T-helper 2 cell treated with Interferon-gamma antibody and Interleukin-4, amounts not matched to agents 5 μg/mL and 100 μg/mL, for 36 hours (primary cell): Measurements from ENCODE around the gene GJC2.

Source experiments
- DNase-seq: peaks from one replicate; pipeline ENCODE4 v3.0.0; 2021; ENCODE audit warnings: low spot score
- H3K27ac Mint-ChIP-seq: one replicate; pipeline ENCODE4 v1.8.0; 2021; ENCODE audit warnings: mild to moderate bottlenecking, mixed read lengths
- H3K27me3 Mint-ChIP-seq: one replicate; pipeline ENCODE4 v1.8.0; 2021; ENCODE audit warnings: low read depth, mixed read lengths
- H3K36me3 Mint-ChIP-seq: one replicate; pipeline ENCODE4 v1.8.0; 2021; ENCODE audit warnings: low read depth, mixed read lengths
- H3K4me1 Mint-ChIP-seq: one replicate; pipeline ENCODE4 v1.8.0; 2021; ENCODE audit warnings: low read depth, mixed read lengths
- H3K4me3 Mint-ChIP-seq: one replicate; pipeline ENCODE4 v1.8.0; 2022; ENCODE audit warnings: mild to moderate bottlenecking, moderate library complexity, mixed read lengths
- H3K9me3 Mint-ChIP-seq: one replicate; pipeline ENCODE4 v1.8.0; 2021; ENCODE audit warnings: mixed read lengths

GJC2 gene

DNA sequence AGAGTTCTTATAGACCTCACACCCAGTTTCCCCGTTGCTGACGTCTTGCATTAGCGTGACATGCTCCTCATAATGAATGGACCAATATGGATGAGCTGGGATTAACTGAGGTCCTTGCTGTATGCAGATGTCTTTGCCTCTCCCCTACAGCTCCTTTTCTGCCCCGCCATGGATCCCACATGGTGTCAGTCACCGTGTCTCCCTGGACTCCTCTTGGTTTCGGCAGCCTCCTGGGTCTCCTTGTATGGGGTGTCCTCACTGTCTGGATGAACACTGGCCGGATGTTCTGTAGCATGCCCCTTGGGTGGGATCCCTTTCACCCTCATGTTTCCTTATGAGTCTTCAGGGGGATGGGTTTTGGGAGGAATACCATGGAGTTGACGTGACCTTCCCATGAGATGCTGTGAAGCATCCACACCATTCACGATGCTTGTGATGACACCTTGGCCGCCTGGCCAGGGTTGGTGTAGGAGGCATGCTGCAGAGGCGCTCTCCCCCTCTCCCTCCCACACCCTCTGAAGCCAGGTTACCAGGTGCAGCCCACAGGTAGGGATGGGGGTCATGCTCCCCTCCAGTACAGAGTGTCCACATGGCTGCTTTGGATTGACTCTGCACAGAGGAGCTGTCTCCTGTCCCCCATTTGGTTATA lies 4.4 kb downstream of the GJC2 start:
- Mint-ChIP-seq H3K36me3 (no peaks in the 10 kb centered on the region), H3K27ac (no peak overlapping the region), H3K27me3 (no peaks in the 10 kb centered on the region), H3K4me3 (no peak overlapping the region), H3K4me1 (peaks cover 10% of the 10 kb centered on the region), H3K9me3 (no peaks in the 10 kb centered on the region)
- DNase-seq, result no peak

GRCh38 chr1:228154670-228155571 lies 5.2 kb downstream of the GJC2 start:
- no peaks in the 10 kb centered on the region for H3K36me3 Mint-ChIP-seq
- no peaks in the 10 kb centered on the region for H3K27me3 Mint-ChIP-seq
- peak; percentile 29 for DNase-seq
- peaks cover 10% of the 10 kb centered on the region for H3K4me1 Mint-ChIP-seq
- no peak overlapping the region for H3K4me3 Mint-ChIP-seq
- H3K27ac Mint-ChIP-seq, result no peak overlapping the region
- no peaks in the 10 kb centered on the region for H3K9me3 Mint-ChIP-seq

- H3K4me1 Mint-ChIP-seq, result peaks cover 10% of the 10 kb centered on the region
- H3K27ac Mint-ChIP-seq, result no peak overlapping the region
- H3K36me3 Mint-ChIP-seq, result no peaks in the 10 kb centered on the region
- no peak overlapping the region for H3K4me3 Mint-ChIP-seq
- no peaks in the 10 kb centered on the region for H3K9me3 Mint-ChIP-seq
- no peak for DNase-seq
- H3K27me3 Mint-ChIP-seq, result no peaks in the 10 kb centered on the region
Observed at GRCh38 chr1:228155596-228156514, 6.1 kb downstream of the GJC2 start.

- Mint-ChIP-seq H3K4me1 (peaks cover 10% of the 10 kb centered on the region), H3K27ac (no peak overlapping the region), H3K36me3 (no peaks in the 10 kb centered on the region), H3K9me3 (no peaks in the 10 kb centered on the region), H3K27me3 (no peaks in the 10 kb centered on the region), H3K4me3 (no peak overlapping the region)
- no peak for DNase-seq
Observed at GRCh38 chr1:228156515-228156881, 6.8 kb downstream of the GJC2 start.

GRCh38 chr1:228156941-228157728 lies 7.4 kb downstream of the GJC2 start:
- Mint-ChIP-seq H3K27ac (no peak overlapping the region), H3K4me3 (no peak overlapping the region)
- DNase-seq, result no peak

DNA sequence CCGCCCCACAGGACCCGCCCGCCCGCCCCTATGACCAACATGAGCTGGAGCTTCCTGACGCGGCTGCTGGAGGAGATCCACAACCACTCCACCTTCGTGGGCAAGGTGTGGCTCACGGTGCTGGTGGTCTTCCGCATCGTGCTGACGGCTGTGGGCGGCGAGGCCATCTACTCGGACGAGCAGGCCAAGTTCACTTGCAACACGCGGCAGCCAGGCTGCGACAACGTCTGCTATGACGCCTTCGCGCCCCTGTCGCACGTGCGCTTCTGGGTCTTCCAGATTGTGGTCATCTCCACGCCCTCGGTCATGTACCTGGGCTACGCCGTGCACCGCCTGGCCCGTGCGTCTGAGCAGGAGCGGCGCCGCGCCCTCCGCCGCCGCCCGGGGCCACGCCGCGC lies 8.0 kb downstream of the GJC2 start:
- Mint-ChIP-seq H3K9me3 (no peaks in the 10 kb centered on the region), H3K27me3 (no peaks in the 10 kb centered on the region), H3K4me1 (peaks cover 10% of the 10 kb centered on the region), H3K36me3 (no peaks in the 10 kb centered on the region), H3K27ac (no peak overlapping the region), H3K4me3 (no peak overlapping the region)
- DNase-seq, result no peak

More at GRCh38 chr1:228156941-228157728, 7.4 kb downstream of the GJC2 start:
- Mint-ChIP-seq H3K4me1 (peaks cover 10% of the 10 kb centered on the region), H3K36me3 (no peaks in the 10 kb centered on the region), H3K9me3 (no peaks in the 10 kb centered on the region), H3K27me3 (no peaks in the 10 kb centered on the region)

DNA sequence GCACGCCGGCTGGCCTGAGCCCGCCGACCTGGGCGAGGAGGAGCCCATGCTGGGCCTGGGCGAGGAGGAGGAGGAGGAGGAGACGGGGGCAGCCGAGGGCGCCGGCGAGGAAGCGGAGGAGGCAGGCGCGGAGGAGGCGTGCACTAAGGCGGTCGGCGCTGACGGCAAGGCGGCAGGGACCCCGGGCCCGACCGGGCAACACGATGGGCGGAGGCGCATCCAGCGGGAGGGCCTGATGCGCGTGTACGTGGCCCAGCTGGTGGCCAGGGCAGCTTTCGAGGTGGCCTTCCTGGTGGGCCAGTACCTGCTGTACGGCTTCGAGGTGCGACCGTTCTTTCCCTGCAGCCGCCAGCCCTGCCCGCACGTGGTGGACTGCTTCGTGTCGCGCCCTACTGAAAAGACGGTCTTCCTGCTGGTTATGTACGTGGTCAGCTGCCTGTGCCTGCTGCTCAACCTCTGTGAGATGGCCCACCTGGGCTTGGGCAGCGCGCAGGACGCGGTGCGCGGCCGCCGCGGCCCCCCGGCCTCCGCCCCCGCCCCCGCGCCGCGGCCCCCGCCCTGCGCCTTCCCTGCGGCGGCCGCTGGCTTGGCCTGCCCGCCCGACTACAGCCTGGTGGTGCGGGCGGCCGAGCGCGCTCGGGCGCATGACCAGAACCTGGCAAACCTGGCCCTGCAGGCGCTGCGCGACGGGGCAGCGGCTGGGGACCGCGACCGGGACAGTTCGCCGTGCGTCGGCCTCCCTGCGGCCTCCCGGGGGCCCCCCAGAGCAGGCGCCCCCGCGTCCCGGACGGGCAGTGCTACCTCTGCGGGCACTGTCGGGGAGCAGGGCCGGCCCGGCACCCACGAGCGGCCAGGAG lies 8.6 kb downstream of the GJC2 start:
- H3K4me1 Mint-ChIP-seq, result peaks cover 10% of the 10 kb centered on the region
- H3K4me3 Mint-ChIP-seq, result no peak overlapping the region
- H3K27me3 Mint-ChIP-seq, result no peaks in the 10 kb centered on the region
- no peak for DNase-seq
- H3K9me3 Mint-ChIP-seq, result no peaks in the 10 kb centered on the region
- H3K36me3 Mint-ChIP-seq, result no peaks in the 10 kb centered on the region
- H3K27ac Mint-ChIP-seq, result no peak overlapping the region

- Mint-ChIP-seq H3K27me3 (no peaks in the 10 kb centered on the region), H3K4me1 (peaks cover 11% of the 10 kb centered on the region), H3K27ac (no peak overlapping the region), H3K9me3 (no peaks in the 10 kb centered on the region), H3K4me3 (no peak overlapping the region), H3K36me3 (no peaks in the 10 kb centered on the region)
- no peak for DNase-seq
Observed at GRCh38 chr1:228159008-228159665, 9.4 kb downstream of the GJC2 start.

DNA sequence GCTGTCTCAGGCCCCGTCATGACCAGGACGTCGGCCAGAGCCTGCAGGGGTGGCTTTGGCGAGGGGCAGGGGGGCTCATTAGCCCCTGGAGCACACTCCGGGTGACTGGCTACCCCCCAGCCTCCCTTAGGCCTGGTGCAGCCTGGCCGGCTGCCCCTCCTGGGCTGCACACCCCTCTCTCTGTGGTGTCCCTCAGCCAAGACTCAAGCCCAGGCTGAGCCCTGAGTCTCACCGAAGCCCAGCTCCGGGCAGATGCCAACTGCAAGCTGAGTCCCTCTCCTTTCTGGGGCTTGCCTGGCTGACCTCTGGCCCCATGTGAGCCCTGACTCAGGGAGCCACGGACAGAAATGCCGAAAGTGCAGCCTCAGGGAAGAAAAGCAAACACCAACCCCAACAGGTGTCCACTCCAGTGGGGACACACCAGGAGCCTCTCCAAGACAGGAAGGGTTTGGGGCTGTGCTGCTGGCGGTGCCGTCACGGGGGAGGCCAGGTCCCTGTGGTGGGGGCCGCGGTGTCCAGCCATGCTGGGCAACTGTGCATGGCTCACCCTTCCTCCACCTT lies 10.6 kb downstream of the GJC2 start:
- Mint-ChIP-seq H3K4me1 (peaks cover 13% of the 10 kb centered on the region), H3K4me3 (no peak overlapping the region), H3K27me3 (no peaks in the 10 kb centered on the region), H3K9me3 (no peaks in the 10 kb centered on the region), H3K36me3 (no peaks in the 10 kb centered on the region), H3K27ac (no peak overlapping the region)
- no peak for DNase-seq

DNA sequence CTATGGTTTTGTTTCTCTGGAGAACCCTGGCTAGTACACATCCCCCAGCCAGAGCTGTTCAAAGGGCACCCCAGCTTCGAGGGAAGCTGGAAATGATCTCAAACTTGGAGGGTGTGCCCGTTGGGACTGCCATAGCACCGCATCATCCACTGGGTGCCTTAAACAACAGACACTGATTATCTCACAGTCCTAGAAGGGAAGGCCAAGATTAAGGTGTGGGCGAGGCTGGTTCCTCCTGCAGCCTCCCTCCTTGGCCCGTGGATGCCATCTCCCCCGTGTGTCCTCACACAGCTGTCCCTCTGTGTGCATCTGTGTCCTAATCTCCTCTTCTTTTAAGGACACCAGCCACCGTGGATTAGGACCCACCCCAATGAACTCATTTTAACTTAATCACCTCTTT lies 11.6 kb downstream of the GJC2 start:
- Mint-ChIP-seq H3K27ac (no peak overlapping the region), H3K4me1 (peaks cover 13% of the 10 kb centered on the region), H3K9me3 (no peaks in the 10 kb centered on the region), H3K36me3 (no peaks in the 10 kb centered on the region), H3K27me3 (no peaks in the 10 kb centered on the region), H3K4me3 (no peak overlapping the region)
- no peak for DNase-seq

- Mint-ChIP-seq H3K36me3 (no peaks in the 10 kb centered on the region), H3K4me1 (peaks cover 18% of the 10 kb centered on the region), H3K27me3 (no peaks in the 10 kb centered on the region), H3K4me3 (no peak overlapping the region), H3K27ac (no peak overlapping the region), H3K9me3 (no peaks in the 10 kb centered on the region)
- no peak for DNase-seq
Observed at GRCh38 chr1:228161866-228162265, 12.1 kb downstream of the GJC2 start.
